Dedifferentiated amniotic fluid mesenchymal stem cell (primary cell): Measurements from ENCODE around the gene PLCB2.

Experiments
- DNase-seq: peaks from one replicate; pipeline ENCODE4 v3.0.0-alpha.2; 2016; ENCODE audit errors: extremely low spot score

The PLCB2 gene

GRCh38 chr15:40307421-40308211, at the start of gene PLCB2:
Gene PLCB2 (minus strand): TSS chr15:40307935. CDS start chr15:40307672, 263 bp downstream.
- no peak for DNase-seq

GRCh38 chr15:40357246-40357645, 49.5 kb upstream of the PLCB2 start:
- DNase-seq: no peak

- no peak for DNase-seq
These were observed 48.3 kb upstream of the PLCB2 start for GRCh38 chr15:40355976-40356585.

GRCh38 chr15:40354408-40355171, 46.9 kb upstream of the PLCB2 start:
- no peak for DNase-seq

DNA sequence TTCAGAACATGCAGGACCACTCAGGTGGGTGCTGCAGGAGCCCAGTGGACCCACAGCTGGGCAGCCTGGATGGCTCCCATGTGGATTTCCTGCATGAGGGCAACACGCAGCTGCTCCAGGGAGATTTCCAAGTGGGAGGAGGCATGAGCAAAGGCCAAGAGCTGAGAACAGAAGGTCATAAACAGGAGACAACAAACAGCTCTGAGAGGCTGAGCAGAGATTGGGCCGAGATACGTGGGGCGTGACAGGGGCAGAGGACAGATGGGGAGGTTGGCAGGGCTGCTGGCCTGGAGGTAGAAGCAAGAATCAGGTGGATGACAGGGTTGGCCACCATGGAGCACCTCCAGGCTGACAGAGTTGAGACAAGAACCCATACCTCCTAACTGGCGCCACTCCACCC, 46.0 kb upstream of the PLCB2 start:
- no peak for DNase-seq

DNA sequence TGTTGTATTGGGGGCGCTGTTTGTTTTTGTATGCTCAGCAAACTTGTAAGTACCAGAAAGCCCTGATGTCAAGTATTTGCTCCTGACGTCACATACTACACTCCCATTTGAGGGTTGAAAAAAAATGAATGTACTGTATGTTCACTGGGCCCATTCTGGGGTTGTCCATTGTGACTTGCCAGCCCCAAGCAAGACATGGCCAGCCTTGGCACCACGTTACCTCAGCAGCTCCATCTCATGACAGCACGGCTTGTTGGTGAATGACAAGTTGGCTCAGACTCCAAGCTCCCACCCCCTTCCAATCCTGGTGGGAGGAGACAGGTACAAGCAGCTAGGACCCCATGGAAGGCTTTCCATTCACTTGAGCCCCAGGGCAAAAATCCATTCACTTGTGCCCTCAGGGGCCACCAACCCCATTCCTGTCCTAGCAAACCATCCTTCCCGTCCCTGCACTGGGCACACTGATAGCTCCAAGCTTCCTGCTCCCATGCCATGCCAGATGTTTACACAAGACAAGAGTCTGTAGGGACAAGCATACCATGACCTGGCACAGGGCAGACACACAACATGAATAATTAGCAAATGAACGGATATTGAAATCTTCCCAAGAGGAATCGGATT, 44.7 kb upstream of the PLCB2 start:
- no peak for DNase-seq

DNA sequence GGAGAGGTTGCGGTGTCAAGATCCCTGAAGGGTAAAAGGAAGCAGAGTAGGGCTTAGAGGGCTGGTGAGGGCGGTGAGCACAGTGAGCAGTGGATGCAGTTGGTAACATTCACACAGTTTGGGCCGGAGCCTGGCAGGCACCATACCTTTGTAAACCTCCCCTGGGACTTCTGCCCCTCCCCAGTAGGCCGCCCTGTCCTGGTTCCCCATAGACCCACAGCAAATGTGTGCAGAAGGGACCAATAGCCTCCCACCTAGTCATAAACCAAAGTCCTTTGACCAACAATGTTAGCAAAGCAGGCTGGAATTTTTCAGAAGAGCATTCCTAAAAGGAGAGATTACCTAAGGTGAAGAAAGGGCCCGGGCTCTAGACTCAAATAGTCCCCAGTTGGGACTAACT, 41.4 kb upstream of the PLCB2 start:
- no peak for DNase-seq

DNA sequence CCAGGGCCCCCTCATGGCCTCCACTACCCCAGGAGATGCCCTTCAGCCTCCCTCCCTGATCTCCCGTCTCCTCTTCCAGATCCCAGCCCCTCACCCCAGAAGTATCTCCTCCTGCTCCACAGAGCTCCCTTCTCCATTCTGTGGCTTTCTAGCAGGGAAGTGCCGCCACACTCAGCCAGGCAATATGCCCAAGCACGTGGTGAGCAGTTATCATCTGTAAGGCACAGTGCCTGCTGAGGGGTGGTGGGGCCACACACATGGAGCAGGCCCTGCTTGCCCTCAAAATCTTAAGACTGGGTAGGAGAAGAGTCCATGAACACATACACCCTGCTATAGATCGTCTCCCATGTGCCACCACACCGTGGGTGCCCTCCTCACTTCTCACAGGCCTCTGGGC, 40.7 kb upstream of the PLCB2 start:
- DNase-seq: no peak

DNA sequence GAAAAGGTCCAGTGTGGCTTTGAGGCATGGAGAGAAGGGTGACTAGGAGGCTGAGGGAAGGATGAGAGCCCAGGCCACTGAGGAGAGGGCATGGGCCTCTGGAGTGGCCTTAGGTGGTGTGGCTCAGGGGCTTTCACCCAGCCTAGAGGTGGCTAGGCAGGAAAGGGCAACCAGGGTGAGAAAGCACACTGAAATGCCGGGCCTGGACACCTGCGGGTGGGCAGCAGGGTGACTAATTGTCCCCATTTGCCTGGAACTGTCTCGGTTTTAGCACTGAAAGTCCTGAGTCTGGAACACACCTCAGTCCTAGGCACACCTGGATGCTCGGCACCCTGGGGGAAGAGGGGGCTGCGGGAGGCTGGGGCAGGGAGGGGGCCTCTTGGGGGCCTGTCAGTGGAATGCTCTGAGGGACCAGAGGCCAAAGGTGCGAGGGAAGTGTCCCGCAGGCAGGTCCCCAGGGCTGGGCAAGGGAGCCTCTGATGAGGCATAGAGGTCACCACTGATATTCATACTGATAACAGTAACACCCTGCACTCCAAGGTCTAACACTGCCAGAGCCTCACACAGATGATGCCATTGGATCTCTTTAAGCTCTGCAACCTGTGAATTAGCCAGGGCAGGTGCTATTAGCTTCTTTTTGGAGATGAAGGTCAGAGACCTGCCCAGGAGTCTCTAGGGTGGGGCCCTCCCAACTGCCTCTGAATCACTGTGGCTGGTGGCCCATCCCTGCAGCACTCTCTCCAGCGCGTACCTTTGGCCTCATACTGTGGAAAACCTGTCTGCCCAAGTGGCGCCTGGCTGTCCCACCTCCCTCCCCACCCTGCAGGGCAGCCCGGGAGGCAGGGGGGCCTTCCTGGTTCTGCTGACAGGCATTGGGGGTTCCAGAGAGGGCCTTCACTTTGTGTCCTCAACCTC, 40.1 kb upstream of the PLCB2 start:
- no peak for DNase-seq

GRCh38 chr15:40346579-40347558, 39.1 kb upstream of the PLCB2 start:
- no peak for DNase-seq

GRCh38 chr15:40345867-40346578, 38.3 kb upstream of the PLCB2 start:
- no peak for DNase-seq

DNA sequence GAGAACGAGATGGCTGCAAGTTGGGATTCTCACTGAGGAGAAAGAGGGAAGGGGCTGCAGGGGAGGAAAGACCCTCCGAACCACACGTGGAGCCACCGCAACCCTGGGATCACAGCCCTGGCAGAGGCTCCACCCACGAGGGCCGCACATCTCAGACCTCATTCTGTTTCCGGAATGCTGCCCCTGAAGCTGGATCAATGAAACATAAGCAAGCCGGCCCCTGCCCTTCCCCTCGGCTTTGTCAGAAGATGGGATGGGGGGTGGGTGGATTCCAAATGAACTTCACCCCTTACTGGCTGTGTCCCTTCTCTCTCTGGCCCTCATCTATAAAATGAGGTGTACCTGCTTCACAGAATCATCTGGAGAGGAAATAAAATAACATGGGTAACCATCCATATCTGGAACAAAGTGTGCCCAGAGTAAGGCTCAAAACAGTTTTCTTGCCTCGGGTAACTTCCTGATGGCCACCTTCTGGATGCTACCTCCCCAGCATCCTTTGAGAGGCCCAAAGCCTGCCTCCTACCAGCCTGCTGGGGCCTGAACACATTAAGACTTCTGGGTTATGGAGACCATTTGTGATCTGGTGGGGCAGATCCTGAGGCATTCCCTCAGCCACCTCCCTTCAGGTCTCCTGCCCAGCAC, 37.6 kb upstream of the PLCB2 start:
- no peak for DNase-seq

GRCh38 chr15:40344631-40345120, 36.9 kb upstream of the PLCB2 start:
- peak; percentile 46 for DNase-seq

- no peak for DNase-seq
These were observed 36.5 kb upstream of the PLCB2 start for GRCh38 chr15:40344217-40344616.

- peak; percentile 91 for DNase-seq
These were observed 35.8 kb upstream of the PLCB2 start for GRCh38 chr15:40343512-40343911.

- no peak for DNase-seq
These were observed 34.9 kb upstream of the PLCB2 start for GRCh38 chr15:40342416-40343320.

DNA sequence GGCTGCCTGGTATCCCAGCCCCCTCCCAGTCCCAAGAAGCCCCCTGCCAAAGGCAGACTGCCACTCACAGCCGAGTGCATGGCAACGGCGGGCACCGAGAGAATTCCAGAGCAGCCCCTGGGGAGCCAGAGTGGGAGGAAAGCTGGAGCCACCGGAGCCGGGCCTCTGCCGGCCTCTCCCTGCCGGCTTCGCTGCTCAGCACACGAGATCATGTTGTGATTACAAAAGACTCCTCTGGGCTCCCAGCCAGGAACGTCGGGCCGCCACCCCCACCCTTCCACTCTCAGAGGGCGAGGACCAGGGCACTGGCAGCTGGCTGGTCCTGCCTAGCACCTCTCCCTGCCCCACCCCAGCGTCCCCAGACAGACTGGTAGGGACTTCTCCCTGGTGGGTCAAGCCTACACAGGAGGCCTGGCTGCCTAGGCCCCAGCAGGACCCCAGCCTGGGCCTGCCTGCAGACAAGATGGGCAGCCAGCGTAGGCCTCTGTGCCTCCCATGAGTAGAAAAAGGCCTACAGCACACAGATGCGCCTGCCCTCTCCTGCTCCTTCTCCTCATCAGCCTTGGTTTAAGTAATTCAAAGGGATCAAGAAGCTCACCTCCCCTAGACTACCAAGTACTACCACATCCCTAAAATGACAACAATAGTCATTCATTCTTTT, 33.1 kb upstream of the PLCB2 start, which contains the start of gene CCDC9B:
CCDC9B (minus strand) TSS at position 200 of the 661 bp plus-strand sequence; CDS start at position 80, 120 bp downstream.
- DNase-seq: peak; percentile 92
